ENCODE results near the gene CTSD.

Gene CTSD

GRCh38 chr11:1729692-1730011, 34.1 kb downstream of the CTSD start:
- no peak for DNase-seq (ENCODE audit: low spot score)

GRCh38 chr11:1728931-1729691, 34.6 kb downstream of the CTSD start:
- DNase-seq (ENCODE audit: low spot score) = no peak

- DNase-seq (ENCODE audit: low spot score) = no peak
Observed at GRCh38 chr11:1728301-1728700, 35.4 kb downstream of the CTSD start.

- no peak for DNase-seq (ENCODE audit: low spot score)
Observed at GRCh38 chr11:1727861-1728260, 35.9 kb downstream of the CTSD start.

DNA sequence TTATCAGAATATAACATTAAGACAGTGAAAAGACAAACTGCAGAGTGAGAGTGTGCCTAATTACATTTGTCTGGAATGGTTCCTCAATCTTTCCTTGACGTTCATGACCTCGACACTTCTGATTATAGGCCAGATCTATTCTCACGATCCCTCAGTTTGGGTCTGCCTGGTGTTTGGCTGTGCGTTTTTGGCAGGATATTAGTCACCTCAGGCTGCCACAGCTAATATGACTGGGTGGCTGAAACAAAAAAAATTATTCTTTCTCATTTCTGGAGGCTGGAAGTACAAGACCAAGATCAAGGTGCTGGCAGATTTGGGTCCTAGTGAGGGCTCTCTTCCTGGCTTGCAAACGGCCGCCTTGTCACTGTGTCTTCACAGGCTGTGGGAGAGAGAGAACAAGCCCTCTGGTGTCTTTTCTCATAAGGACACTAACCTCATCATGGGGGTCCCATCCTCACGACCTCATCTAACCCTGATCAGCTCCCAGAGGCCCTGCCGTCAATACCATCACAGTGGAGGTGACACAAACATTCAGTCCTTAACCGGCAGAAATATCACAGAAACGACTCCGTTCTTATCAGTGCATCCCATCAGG, 36.5 kb downstream of the CTSD start:
- DNase-seq (ENCODE audit: low spot score) = no peak

- no peak for DNase-seq (ENCODE audit: low spot score)
Observed at GRCh38 chr11:1719781-1720180, 43.9 kb downstream of the CTSD start.

DNA sequence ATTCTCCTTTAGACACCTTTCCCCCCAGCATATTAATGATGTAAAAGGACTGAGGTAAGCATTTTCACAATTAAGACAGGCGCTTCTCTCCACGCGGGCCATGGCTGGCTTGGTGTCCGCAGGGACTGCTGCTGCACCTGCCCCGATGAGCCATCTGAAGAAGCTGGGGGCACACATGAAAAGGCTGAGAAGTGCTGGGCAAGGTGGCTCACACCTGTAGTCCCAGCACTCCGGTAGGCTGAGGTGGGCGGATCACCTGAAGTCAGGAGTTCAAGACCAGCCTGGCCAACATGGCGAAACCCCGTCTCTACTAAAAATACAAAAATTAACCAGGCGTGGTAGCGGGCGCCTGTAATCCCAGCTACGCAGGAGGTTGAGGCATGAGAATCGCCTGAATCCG, 45.4 kb downstream of the CTSD start:
- DNase-seq (ENCODE audit: low spot score) = no peak

DNA sequence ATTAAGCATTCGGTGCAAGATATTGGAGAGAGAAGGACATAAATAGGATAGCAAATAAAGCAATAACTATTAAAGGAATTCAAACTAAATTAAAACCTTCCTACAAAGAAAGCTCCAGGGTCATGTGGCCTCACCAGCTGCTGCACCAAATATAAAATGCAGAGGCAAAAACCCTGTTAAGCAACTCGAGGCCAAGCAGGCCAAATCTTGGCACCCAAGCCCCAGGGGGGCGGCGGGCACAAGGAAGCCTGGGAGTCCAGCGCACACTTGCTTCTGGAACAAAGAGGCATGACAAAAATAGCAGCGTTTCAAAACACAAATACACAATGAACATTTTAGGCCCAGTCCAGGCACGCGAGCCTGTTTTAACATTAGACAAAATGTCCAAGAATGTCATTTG, 46.0 kb downstream of the CTSD start:
- DNase-seq (ENCODE audit: low spot score) = no peak

- DNase-seq (ENCODE audit: low spot score) = no peak
Observed at GRCh38 chr11:1714908-1715885, 48.5 kb downstream of the CTSD start.

GRCh38 chr11:1708716-1709115, 55.0 kb downstream of the CTSD start:
- no peak for DNase-seq (ENCODE audit: low spot score)

DNA sequence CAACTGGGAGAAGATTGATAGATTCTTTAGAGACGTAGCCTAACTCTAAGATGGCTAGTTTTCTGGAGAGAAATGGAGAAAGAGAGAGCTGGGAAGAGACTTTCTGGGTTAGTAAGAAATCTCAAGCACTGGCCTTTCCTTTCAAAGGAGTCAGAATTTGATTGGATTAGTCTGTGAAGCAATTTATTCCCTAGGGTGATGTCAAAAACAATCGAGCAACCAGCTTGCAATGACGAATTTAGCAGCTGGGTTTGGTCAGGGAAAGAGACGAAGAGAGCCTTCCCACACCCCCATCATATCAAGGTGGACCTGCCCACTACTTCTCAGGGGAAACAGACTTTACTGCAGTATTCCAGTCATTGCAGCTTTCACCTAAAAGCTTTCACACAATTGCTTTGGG, 56.0 kb downstream of the CTSD start:
- no peak for DNase-seq (ENCODE audit: low spot score)

DNA sequence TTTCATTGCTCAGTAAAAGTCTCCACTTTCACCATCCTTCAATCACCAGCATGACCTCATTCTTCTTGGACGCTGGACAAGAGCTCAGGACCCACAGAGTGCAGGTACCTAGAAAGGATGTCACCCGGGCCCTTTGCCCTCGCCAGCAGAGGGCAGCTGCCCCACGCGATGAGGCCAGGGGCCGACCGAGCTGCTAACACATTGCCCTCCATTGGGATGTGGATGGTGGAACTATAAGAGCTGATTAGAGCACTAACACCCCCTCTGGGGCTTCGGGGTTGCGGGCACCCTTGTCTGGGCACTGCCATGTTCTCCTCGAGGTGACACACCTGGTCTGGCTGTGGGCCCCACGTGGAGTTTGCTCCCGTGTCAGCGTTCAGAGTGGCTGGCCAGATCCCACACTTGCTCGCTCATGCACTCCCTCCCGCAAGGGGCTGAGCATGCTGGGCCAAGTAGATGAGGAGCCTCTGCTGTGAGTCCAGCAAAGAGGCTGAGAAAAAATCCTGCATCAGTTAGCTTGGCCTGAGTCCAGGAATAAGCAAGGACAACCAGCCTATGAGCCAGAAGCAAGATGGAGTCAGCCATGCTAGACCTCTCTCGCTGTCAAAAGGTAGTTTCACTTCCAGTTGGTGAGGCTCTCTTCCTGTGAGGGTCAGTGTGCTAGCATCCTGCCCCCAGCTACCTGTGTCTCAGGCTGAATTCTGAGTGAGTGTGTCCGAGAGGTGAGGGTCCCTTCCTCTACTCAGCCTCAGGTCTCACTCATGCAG, 56.9 kb downstream of the CTSD start:
- DNase-seq (ENCODE audit: low spot score) = no peak

DNA sequence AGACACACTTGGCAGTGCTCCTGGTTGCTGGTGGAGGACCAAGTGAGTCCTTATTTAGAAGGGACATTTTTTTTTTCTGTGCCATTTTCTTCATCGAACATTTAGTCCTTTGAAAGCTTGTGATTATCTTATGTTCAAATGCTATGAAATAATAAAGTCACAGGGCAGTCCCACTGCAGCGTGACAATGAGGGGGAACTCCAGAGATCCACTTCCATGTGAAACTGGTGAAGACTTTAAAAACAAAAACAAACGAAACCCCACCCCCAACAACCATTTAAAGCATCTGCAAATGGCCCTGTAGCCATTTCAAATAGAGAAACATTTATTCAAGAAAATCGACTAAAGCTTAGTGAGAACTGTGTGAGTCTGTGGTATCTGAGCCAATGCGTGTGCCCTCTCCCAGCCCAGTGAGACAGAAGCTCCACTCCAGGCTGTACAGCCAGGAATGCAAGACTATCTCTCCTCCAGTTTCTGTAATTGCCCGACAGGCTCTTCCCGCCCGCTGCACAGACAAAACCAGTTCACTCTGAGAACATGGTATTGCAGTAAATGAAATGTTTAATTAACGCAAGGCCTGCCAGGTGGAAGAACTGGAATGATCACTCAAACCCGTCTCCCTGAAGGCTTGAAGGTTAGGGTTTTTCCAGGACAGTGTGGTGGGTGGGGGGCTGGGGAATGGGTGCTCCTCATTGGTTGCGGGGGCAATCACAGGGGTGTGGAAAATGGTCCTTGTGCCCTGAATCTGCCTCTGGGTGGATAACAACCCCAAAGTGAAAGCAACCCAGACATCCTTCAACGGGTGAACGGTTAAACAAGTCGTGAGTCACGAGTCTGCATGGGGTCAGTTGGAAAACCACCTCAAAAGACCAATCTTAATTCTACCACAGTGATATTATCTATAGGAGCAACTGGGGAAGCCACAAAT, 58.3 kb downstream of the CTSD start:
- DNase-seq (ENCODE audit: low spot score) = no peak

DNA sequence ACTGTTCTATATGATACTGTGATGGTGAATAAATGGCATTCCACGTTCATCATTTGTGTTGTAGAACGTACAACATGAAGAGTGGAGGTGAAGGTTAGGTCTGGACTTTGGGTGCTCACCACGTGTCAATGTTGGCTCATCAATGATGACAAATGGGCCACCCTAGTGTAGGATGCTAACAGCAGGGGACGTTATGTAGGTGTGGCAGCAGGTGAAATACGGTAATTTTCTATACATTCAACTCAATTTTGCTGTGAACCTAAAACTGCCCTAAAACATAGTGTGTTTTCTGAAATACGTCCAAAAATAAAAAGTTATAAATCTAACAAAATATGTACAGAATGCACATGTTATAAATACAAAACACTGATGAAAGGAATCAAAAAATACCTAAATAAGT, 60.6 kb downstream of the CTSD start:
- no peak for DNase-seq (ENCODE audit: low spot score)
